Endothelial cell of hepatic sinusoid (primary cell): ENCODE results near the gene APOA4.
"Not testable (repeated sequence)": the region's sequence is repeated elsewhere in the genome, so short reads cannot be mapped to it uniquely, and the experiment has no call there.

Experiments
- in situ Hi-C: cut with HindIII; loops from 2 replicates; pipeline ENCODE4 v1.10.0; 2017; ENCODE audit warnings: low sequenced_read_pairs

APOA4 gene

GRCh38 chr11:116851626-116852025 lies 28.5 kb upstream of the APOA4 start:
- in situ Hi-C loops, result loop anchor here (5.0 kb wide), 1 partner anchor 106 kb away; no protein-coding TSS in a partner anchor

GRCh38 chr11:116849486-116849885 lies 26.4 kb upstream of the APOA4 start:
- in situ Hi-C loops, result no loop called here

- in situ Hi-C loops, result no loop called here
Observed at GRCh38 chr11:116849060-116849459, 26.0 kb upstream of the APOA4 start.

GRCh38 chr11:116847612-116848011 lies 24.5 kb upstream of the APOA4 start:
- in situ Hi-C loops, result no loop called here

- in situ Hi-C loops, result no loop called here
Observed at GRCh38 chr11:116844722-116845121, 21.6 kb upstream of the APOA4 start.

GRCh38 chr11:116843661-116844060 lies 20.6 kb upstream of the APOA4 start:
- in situ Hi-C loops, result no loop called here

GRCh38 chr11:116842909-116843308 lies 19.8 kb upstream of the APOA4 start:
- in situ Hi-C loops, result no loop called here

GRCh38 chr11:116842117-116842516 lies 19.0 kb upstream of the APOA4 start:
- in situ Hi-C loops, result no loop called here

GRCh38 chr11:116840746-116841296 lies 17.7 kb upstream of the APOA4 start:
- in situ Hi-C loops, result no loop called here

GRCh38 chr11:116840224-116840745 lies 17.2 kb upstream of the APOA4 start:
- in situ Hi-C loops, result no loop called here

GRCh38 chr11:116838321-116839084 lies 15.4 kb upstream of the APOA4 start:
- in situ Hi-C loops, result no loop called here

GRCh38 chr11:116837231-116838091 lies 14.4 kb upstream of the APOA4 start, which contains the start of gene APOA1:
TSS of gene APOA1 (minus strand) at chr11:116837622. CDS start at chr11:116837387, 235 bp downstream.
- in situ Hi-C loops, result no loop called here

- in situ Hi-C loops, result no loop called here
Observed at GRCh38 chr11:116836632-116836991, 13.5 kb upstream of the APOA4 start.

- in situ Hi-C loops, result no loop called here
Observed at GRCh38 chr11:116835791-116836631, 12.9 kb upstream of the APOA4 start.

GRCh38 chr11:116835042-116835772 lies 12.1 kb upstream of the APOA4 start:
- in situ Hi-C loops, result no loop called here

- in situ Hi-C loops, result not testable (repeated sequence)
Observed at GRCh38 chr11:116834535-116835041, 11.5 kb upstream of the APOA4 start.

GRCh38 chr11:116833816-116834534 lies 10.9 kb upstream of the APOA4 start:
- in situ Hi-C loops, result no loop called here

- in situ Hi-C loops, result no loop called here
Observed at GRCh38 chr11:116833491-116833815, 10.3 kb upstream of the APOA4 start.
